Measurements from ENCODE around the gene SLC12A4.

Gene SLC12A4

GRCh38 chr16:67909056-67909742 lies 59.2 kb downstream of the SLC12A4 start:
- FAIRE-seq (no peak), DNase-seq (ENCODE audit: insufficient read length, low spot score) (no peak)
- no peak for TF ChIP-seq POLR2A (IDR thresholded peaks at IDR 0.05; ENCODE audit: low read depth, low read length)

GRCh38 chr16:67907397-67908180 lies 60.8 kb downstream of the SLC12A4 start:
- no peak for TF ChIP-seq POLR2A (IDR thresholded peaks at IDR 0.05; ENCODE audit: low read depth, low read length)
- no peak for DNase-seq (ENCODE audit: insufficient read length, low spot score)
- no peak for FAIRE-seq

- FAIRE-seq: no peak
- DNase-seq (ENCODE audit: insufficient read length, low spot score): no peak
- no peak for TF ChIP-seq POLR2A (IDR thresholded peaks at IDR 0.05; ENCODE audit: low read depth, low read length)
These were observed 65.6 kb downstream of the SLC12A4 start for GRCh38 chr16:67902831-67903230.

- FAIRE-seq: no peak
These were observed 66.7 kb downstream of the SLC12A4 start for GRCh38 chr16:67901734-67902133.

GRCh38 chr16:67897231-67897630 lies 71.2 kb downstream of the SLC12A4 start:
- no peak for TF ChIP-seq POLR2A (IDR thresholded peaks at IDR 0.05; ENCODE audit: low read depth, low read length)
- FAIRE-seq (no peak), DNase-seq (ENCODE audit: insufficient read length, low spot score) (no peak)

More at GRCh38 chr16:67901734-67902133, 66.7 kb downstream of the SLC12A4 start:
- TF ChIP-seq POLR2A (IDR thresholded peaks at IDR 0.05; ENCODE audit: low read depth, low read length): no peak
- DNase-seq (ENCODE audit: insufficient read length, low spot score): no peak

- no peak for TF ChIP-seq POLR2A (IDR thresholded peaks at IDR 0.05; ENCODE audit: low read depth, low read length)
- FAIRE-seq: no peak
- no peak for DNase-seq (ENCODE audit: insufficient read length, low spot score)
These were observed 74.6 kb downstream of the SLC12A4 start for GRCh38 chr16:67893743-67894399.
